ENCODE measurements around the gene KCNQ5.

Gene KCNQ5

GRCh38 chr6:72825315-72825911 lies 203.5 kb downstream of the KCNQ5 start:
- Mint-ChIP-seq H3K4me1 (peaks cover 9% of the 10 kb centered on the region), H3K9me3 (peaks cover 5% of the 10 kb centered on the region), H3K4me3 (no peak overlapping the region), H3K27me3 (no peaks in the 10 kb centered on the region), H3K36me3 (ENCODE audit: insufficient read depth) (no peaks in the 10 kb centered on the region), H3K27ac (ENCODE audit: low read depth) (no peak overlapping the region)
- DNase-seq (ENCODE audit: low spot score in 2 of 2) (no peak), ATAC-seq (replicated peaks; ENCODE audit: extremely low read depth, poor library complexity, severe bottlenecking) (no peak)

GRCh38 chr6:72826037-72826436 lies 204.2 kb downstream of the KCNQ5 start:
- no peak overlapping the region for H3K27ac Mint-ChIP-seq (ENCODE audit: low read depth)
- H3K4me3 Mint-ChIP-seq, result no peak overlapping the region
- ATAC-seq (replicated peaks; ENCODE audit: extremely low read depth, poor library complexity, severe bottlenecking) (no peak), DNase-seq (ENCODE audit: low spot score in 2 of 2) (no peak)
- H3K9me3 Mint-ChIP-seq, result peaks cover 5% of the 10 kb centered on the region
- H3K27me3 Mint-ChIP-seq, result no peaks in the 10 kb centered on the region
- H3K4me1 Mint-ChIP-seq, result peaks cover 9% of the 10 kb centered on the region
- no peaks in the 10 kb centered on the region for H3K36me3 Mint-ChIP-seq (ENCODE audit: insufficient read depth)

GRCh38 chr6:72826744-72827438 lies 205.0 kb downstream of the KCNQ5 start:
- H3K9me3 Mint-ChIP-seq, result peaks cover 5% of the 10 kb centered on the region
- H3K4me1 Mint-ChIP-seq, result peaks cover 9% of the 10 kb centered on the region
- H3K4me3 Mint-ChIP-seq, result no peak overlapping the region
- H3K36me3 Mint-ChIP-seq (ENCODE audit: insufficient read depth), result no peaks in the 10 kb centered on the region
- ATAC-seq (replicated peaks; ENCODE audit: extremely low read depth, poor library complexity, severe bottlenecking) (no peak), DNase-seq (ENCODE audit: low spot score in 2 of 2) (no peak)
- H3K27ac Mint-ChIP-seq (ENCODE audit: low read depth), result no peak overlapping the region
- H3K27me3 Mint-ChIP-seq, result no peaks in the 10 kb centered on the region

- DNase-seq (ENCODE audit: low spot score in 2 of 2) (no peak), ATAC-seq (replicated peaks; ENCODE audit: extremely low read depth, poor library complexity, severe bottlenecking) (no peak)
- peaks cover 9% of the 10 kb centered on the region for H3K4me1 Mint-ChIP-seq
- no peak overlapping the region for H3K4me3 Mint-ChIP-seq
- no peaks in the 10 kb centered on the region for H3K36me3 Mint-ChIP-seq (ENCODE audit: insufficient read depth)
- H3K27me3 Mint-ChIP-seq, result no peaks in the 10 kb centered on the region
- peaks cover 5% of the 10 kb centered on the region for H3K9me3 Mint-ChIP-seq
- no peak overlapping the region for H3K27ac Mint-ChIP-seq (ENCODE audit: low read depth)
Measured at GRCh38 chr6:72828904-72829303, 207.0 kb downstream of the KCNQ5 start.

- Mint-ChIP-seq H3K36me3 (ENCODE audit: insufficient read depth) (no peaks in the 10 kb centered on the region), H3K4me3 (no peak overlapping the region)
Measured at GRCh38 chr6:72832271-72832670, 210.4 kb downstream of the KCNQ5 start.

GRCh38 chr6:72835749-72836148 lies 213.9 kb downstream of the KCNQ5 start:
- no peak for DNase-seq (ENCODE audit: low spot score in 2 of 2)
- Mint-ChIP-seq H3K27ac (ENCODE audit: low read depth) (no peak overlapping the region), H3K36me3 (ENCODE audit: insufficient read depth) (peaks cover 1% of the 10 kb centered on the region), H3K4me3 (no peak overlapping the region), H3K9me3 (no peaks in the 10 kb centered on the region), H3K4me1 (no peaks in the 10 kb centered on the region), H3K27me3 (no peaks in the 10 kb centered on the region)
- no peak for ATAC-seq (replicated peaks; ENCODE audit: extremely low read depth, poor library complexity, severe bottlenecking)

More at GRCh38 chr6:72832271-72832670, 210.4 kb downstream of the KCNQ5 start:
- DNase-seq (ENCODE audit: low spot score in 2 of 2), result no peak
- H3K27me3 Mint-ChIP-seq, result no peaks in the 10 kb centered on the region
- no peak overlapping the region for H3K27ac Mint-ChIP-seq (ENCODE audit: low read depth)
- H3K9me3 Mint-ChIP-seq, result peaks cover 5% of the 10 kb centered on the region
- H3K4me1 Mint-ChIP-seq, result peaks cover 6% of the 10 kb centered on the region
- ATAC-seq (replicated peaks; ENCODE audit: extremely low read depth, poor library complexity, severe bottlenecking), result no peak

- Mint-ChIP-seq H3K27ac (ENCODE audit: low read depth) (no peak overlapping the region), H3K4me3 (no peak overlapping the region)
Measured at GRCh38 chr6:72836971-72837370, 215.1 kb downstream of the KCNQ5 start.

GRCh38 chr6:72841195-72841594 lies 219.3 kb downstream of the KCNQ5 start:
- H3K9me3 Mint-ChIP-seq, result no peaks in the 10 kb centered on the region
- H3K4me1 Mint-ChIP-seq, result no peaks in the 10 kb centered on the region
- H3K27ac Mint-ChIP-seq (ENCODE audit: low read depth), result no peak overlapping the region
- no peak for ATAC-seq (replicated peaks; ENCODE audit: extremely low read depth, poor library complexity, severe bottlenecking)
- H3K27me3 Mint-ChIP-seq, result no peaks in the 10 kb centered on the region
- H3K36me3 Mint-ChIP-seq (ENCODE audit: insufficient read depth), result peaks cover 1% of the 10 kb centered on the region
- DNase-seq (ENCODE audit: low spot score in 2 of 2), result no peak
- no peak overlapping the region for H3K4me3 Mint-ChIP-seq

More at GRCh38 chr6:72836971-72837370, 215.1 kb downstream of the KCNQ5 start:
- ATAC-seq (replicated peaks; ENCODE audit: extremely low read depth, poor library complexity, severe bottlenecking) (no peak), DNase-seq (ENCODE audit: low spot score in 2 of 2) (no peak)
- no peaks in the 10 kb centered on the region for H3K4me1 Mint-ChIP-seq
- H3K9me3 Mint-ChIP-seq, result no peaks in the 10 kb centered on the region
- H3K27me3 Mint-ChIP-seq, result no peaks in the 10 kb centered on the region
- peaks cover 1% of the 10 kb centered on the region for H3K36me3 Mint-ChIP-seq (ENCODE audit: insufficient read depth)

- H3K36me3 Mint-ChIP-seq (ENCODE audit: insufficient read depth), result peaks cover 1% of the 10 kb centered on the region
- ATAC-seq (replicated peaks; ENCODE audit: extremely low read depth, poor library complexity, severe bottlenecking) (no peak), DNase-seq (ENCODE audit: low spot score in 2 of 2) (no peak)
- no peaks in the 10 kb centered on the region for H3K27me3 Mint-ChIP-seq
- no peak overlapping the region for H3K27ac Mint-ChIP-seq (ENCODE audit: low read depth)
- H3K4me1 Mint-ChIP-seq, result no peaks in the 10 kb centered on the region
- no peak overlapping the region for H3K4me3 Mint-ChIP-seq
- no peaks in the 10 kb centered on the region for H3K9me3 Mint-ChIP-seq
Measured at GRCh38 chr6:72842140-72842539, 220.3 kb downstream of the KCNQ5 start.

- H3K36me3 Mint-ChIP-seq (ENCODE audit: insufficient read depth), result peaks cover 1% of the 10 kb centered on the region
- H3K4me3 Mint-ChIP-seq, result no peak overlapping the region
- H3K4me1 Mint-ChIP-seq, result no peaks in the 10 kb centered on the region
- H3K9me3 Mint-ChIP-seq, result no peaks in the 10 kb centered on the region
- H3K27me3 Mint-ChIP-seq, result no peaks in the 10 kb centered on the region
- ATAC-seq (replicated peaks; ENCODE audit: extremely low read depth, poor library complexity, severe bottlenecking) (no peak), DNase-seq (ENCODE audit: low spot score in 2 of 2) (no peak)
- no peak overlapping the region for H3K27ac Mint-ChIP-seq (ENCODE audit: low read depth)
Measured at GRCh38 chr6:72844614-72845013, 222.8 kb downstream of the KCNQ5 start.

GRCh38 chr6:72849346-72849745 lies 227.5 kb downstream of the KCNQ5 start:
- Mint-ChIP-seq H3K27me3 (no peaks in the 10 kb centered on the region), H3K4me1 (no peaks in the 10 kb centered on the region), H3K27ac (ENCODE audit: low read depth) (no peak overlapping the region), H3K4me3 (no peak overlapping the region), H3K9me3 (no peaks in the 10 kb centered on the region), H3K36me3 (ENCODE audit: insufficient read depth) (no peaks in the 10 kb centered on the region)
- DNase-seq (ENCODE audit: low spot score in 2 of 2), result no peak
- ATAC-seq (replicated peaks; ENCODE audit: extremely low read depth, poor library complexity, severe bottlenecking), result no peak

GRCh38 chr6:72850040-72850439 lies 228.2 kb downstream of the KCNQ5 start:
- no peaks in the 10 kb centered on the region for H3K27me3 Mint-ChIP-seq
- H3K4me1 Mint-ChIP-seq, result no peaks in the 10 kb centered on the region
- no peak overlapping the region for H3K27ac Mint-ChIP-seq (ENCODE audit: low read depth)
- H3K36me3 Mint-ChIP-seq (ENCODE audit: insufficient read depth), result no peaks in the 10 kb centered on the region
- no peaks in the 10 kb centered on the region for H3K9me3 Mint-ChIP-seq
- ATAC-seq (replicated peaks; ENCODE audit: extremely low read depth, poor library complexity, severe bottlenecking) (no peak), DNase-seq (ENCODE audit: low spot score in 2 of 2) (no peak)
- H3K4me3 Mint-ChIP-seq, result no peak overlapping the region

- H3K9me3 Mint-ChIP-seq, result no peaks in the 10 kb centered on the region
- no peak for ATAC-seq (replicated peaks; ENCODE audit: extremely low read depth, poor library complexity, severe bottlenecking)
- no peak overlapping the region for H3K27ac Mint-ChIP-seq (ENCODE audit: low read depth)
- H3K4me3 Mint-ChIP-seq, result no peak overlapping the region
- H3K36me3 Mint-ChIP-seq (ENCODE audit: insufficient read depth), result no peaks in the 10 kb centered on the region
- no peaks in the 10 kb centered on the region for H3K4me1 Mint-ChIP-seq
- H3K27me3 Mint-ChIP-seq, result no peaks in the 10 kb centered on the region
- DNase-seq (ENCODE audit: low spot score in 2 of 2), result no peak
Measured at GRCh38 chr6:72850469-72850868, 228.6 kb downstream of the KCNQ5 start.
